ENCODE results near the gene SDCBP2.

DNA sequence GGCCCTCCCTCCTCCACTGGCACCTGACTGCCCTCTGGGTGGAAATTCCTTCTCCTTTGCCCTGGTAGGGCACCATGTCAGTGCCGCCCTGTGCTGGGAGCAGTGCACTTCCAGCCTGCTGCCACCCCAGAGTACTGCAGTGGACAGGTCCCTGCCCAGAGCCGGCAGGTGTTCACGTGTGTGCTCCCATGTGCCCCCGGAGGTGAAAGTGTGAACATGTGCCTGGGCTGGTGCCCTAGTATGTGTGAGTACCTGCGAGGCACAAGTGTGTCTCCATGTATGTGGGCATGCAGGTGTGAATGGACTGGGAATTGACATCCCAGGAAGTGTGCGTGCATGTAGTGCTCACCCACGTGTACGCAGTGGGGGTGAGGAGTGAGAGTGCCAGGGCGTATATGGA lies 29.4 kb downstream of the SDCBP2 start:
- TF ChIP-seq, protein P1, sequence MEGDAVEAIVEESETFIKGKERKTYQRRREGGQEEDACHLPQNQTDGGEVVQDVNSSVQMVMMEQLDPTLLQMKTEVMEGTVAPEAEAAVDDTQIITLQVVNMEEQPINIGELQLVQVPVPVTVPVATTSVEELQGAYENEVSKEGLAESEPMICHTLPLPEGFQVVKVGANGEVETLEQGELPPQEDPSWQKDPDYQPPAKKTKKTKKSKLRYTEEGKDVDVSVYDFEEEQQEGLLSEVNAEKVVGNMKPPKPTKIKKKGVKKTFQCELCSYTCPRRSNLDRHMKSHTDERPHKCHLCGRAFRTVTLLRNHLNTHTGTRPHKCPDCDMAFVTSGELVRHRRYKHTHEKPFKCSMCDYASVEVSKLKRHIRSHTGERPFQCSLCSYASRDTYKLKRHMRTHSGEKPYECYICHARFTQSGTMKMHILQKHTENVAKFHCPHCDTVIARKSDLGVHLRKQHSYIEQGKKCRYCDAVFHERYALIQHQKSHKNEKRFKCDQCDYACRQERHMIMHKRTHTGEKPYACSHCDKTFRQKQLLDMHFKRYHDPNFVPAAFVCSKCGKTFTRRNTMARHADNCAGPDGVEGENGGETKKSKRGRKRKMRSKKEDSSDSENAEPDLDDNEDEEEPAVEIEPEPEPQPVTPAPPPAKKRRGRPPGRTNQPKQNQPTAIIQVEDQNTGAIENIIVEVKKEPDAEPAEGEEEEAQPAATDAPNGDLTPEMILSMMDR (IDR thresholded peaks at IDR 0.05), result no peak
- no peak for TF ChIP-seq POLR2A (IDR thresholded peaks at IDR 0.05)
